Adrenal gland (tissue), 12 donors: ENCODE results near the gene RGS3. TPM values are rescaled to one million over a fixed set of nuclear protein-coding genes. Genes with fewer than 3 reads are reported as not detected.
A peak's percentile ranks its signal among the peaks of the same experiment; 100 is the strongest.

Source experiments
- DNase-seq, 7 donors: peaks; one replicate each; pipeline ENCODE4 v3.0.0-alpha.2; 2019 to 2020
- H3K27ac ChIP-seq, 5 donors: fragments of 200-600 bp; sonication (generic) in 4 of 5; 1 replicate in 3 of 5; 2 replicates in 2 of 5; pipeline versions ENCODE4 v1.5.1 to v1.8.0; 2016 to 2020; ENCODE audit warnings: mild to moderate bottlenecking in 1 of 5
- H3K27me3 ChIP-seq: fragments of 200-600 bp; 2 replicates; pipeline ENCODE4 v1.8.0; 2021
- H3K36me3 ChIP-seq, 2 donors: fragments of 200-600 bp; replicated peaks in 1 of 2; 1 replicate in 1 of 2; 2 replicates in 1 of 2; pipeline versions ENCODE4 v1.5.1 to v1.8.0; 2018 to 2022
- H3K4me1 ChIP-seq, 2 donors: fragments of 200-600 bp; replicated peaks in 1 of 2; 1 replicate in 1 of 2; 2 replicates in 1 of 2; pipeline versions ENCODE4 v1.5.1 to v1.8.0; 2018 to 2021
- H3K4me3 ChIP-seq, 4 donors: fragments of 200-600 bp; sonication (generic) in 3 of 4; one replicate each; pipeline ENCODE4 v1.5.1; 2016 to 2018
- H3K9me3 ChIP-seq, 3 donors: fragments of 200-600 bp; sonication (generic) in 1 of 3; replicated peaks in 1 of 3; 1 replicate in 2 of 3; 2 replicates in 1 of 3; pipeline versions ENCODE4 v1.5.1 to v1.8.0; 2016 to 2021
- POLR2A ChIP-seq, 2 donors: fragments of 450-650 bp; IDR thresholded peaks; one replicate each; pipeline ENCODE4 v1.6.1; 2017; ENCODE audit warnings: antibody characterized with exemption in 2 of 2, mild to moderate bottlenecking in 2 of 2, moderate library complexity in 1 of 2
- WGBS, 4 donors: extraction: QIAGEN DNeasy Blood & Tissue Kit in 2 of 4; methylation state at CpG; one replicate each; pipeline versions ENCODE4 v1.1.5 to v1.1.7; 2013 to 2017; 5-methylcytosine and 5-hydroxymethylcytosine counted together
- intact Hi-C, 2 donors: fragments of 100-400 bp; cut with DNase I; formaldehyde crosslinking; loops; one replicate each; pipeline versions ENCODE4 v1.14.1 to v1.15.0; 2022 to 2023
- polyA plus RNA-seq, 3 donors: library from polyadenylated mRNA; stranded (reverse); fragments of 200-250 nt in 2 of 3; fragments of 350-450 nt in 1 of 3; fragmentation: Illumina TruSeq in 1 of 3; extraction: RNeasy Lipid Tissue Mini Kit (QIAGEN cat#74804) in 1 of 3; gene quantifications; one replicate each; pipeline ENCODE4 v1.2.3, GENCODE V29; 2013 to 2014
- total RNA-seq, 9 donors: library from RNA; depleted of rRNA in 4 of 9; stranded (reverse); fragments of >200 nt in 4 of 9; fragments of 120-200 nt in 1 of 9; fragmentation: NEBNext Ultra II Directional in 1 of 9; extraction: Animal tissue kit (Norgen Biotek cat#: 25700) in 1 of 9; gene quantifications; one replicate each; pipeline versions ENCODE4 v1.1.0 to v1.2.4, GENCODE V29; 2013 to 2023
- TF ChIP-seq, protein P1 (sequence below), 6 experiments: fragments of 450-650 bp in 4 of 6; fragments of 200-600 bp in 2 of 6; sonication (generic) in 1 of 6; IDR thresholded peaks; 1 replicate in 5 of 6; 2 replicates in 1 of 6; pipeline versions ENCODE4 v1.5.1 to v1.8.0; 2016 to 2021; ENCODE audit warnings: antibody characterized with exemption in 6 of 6, mild to moderate bottlenecking in 2 of 6, moderate library complexity in 1 of 6
- donor health status: healthy with polysubstance abuse.
- donor health status: Bipolar disorder and iron deficiency.
- donor health status: DM: yes; HTN: yes; CAD: no.
- donor health status: DM: no; HTN: no; CAD: no.
- donor health status: DM: no; HTN: no; CAD: no.
- donor health status: DM: yes; HTN: yes; CAD: no.

Gene RGS3
- total and polyA plus RNA-seq, 12 donors = 34.5 to 126 (median 65.6) TPM

DNA sequence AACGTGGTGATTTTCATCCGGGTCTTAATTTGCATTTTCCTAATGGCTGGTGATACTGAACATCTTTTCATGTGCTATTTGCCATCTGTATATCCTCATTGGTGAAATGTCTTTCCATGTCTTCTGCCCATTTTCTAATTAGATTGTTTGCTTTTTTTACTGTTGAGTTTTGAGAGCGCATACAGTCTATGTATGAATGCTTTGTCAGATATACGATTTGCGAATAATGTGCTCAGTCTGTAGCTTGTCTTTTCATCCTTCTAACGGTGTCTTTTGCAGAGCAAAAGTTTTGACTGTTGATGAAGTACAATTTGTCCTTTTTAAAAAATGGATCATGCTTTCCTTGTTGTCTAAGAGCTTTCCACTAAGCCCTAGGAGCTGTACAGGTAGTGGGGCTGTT, 143.0 kb downstream of the RGS3 start:
- Histone ChIP-seq H3K27me3 (no peaks in the 10 kb centered on the region), H3K4me1 (peaks cover 8 to 35% of the 10 kb centered on the region in 2 donors)
- 84 to 91% (median 88%) methylated on average over 6 of the region's 6 CpGs for WGBS, 4 donors

DNA sequence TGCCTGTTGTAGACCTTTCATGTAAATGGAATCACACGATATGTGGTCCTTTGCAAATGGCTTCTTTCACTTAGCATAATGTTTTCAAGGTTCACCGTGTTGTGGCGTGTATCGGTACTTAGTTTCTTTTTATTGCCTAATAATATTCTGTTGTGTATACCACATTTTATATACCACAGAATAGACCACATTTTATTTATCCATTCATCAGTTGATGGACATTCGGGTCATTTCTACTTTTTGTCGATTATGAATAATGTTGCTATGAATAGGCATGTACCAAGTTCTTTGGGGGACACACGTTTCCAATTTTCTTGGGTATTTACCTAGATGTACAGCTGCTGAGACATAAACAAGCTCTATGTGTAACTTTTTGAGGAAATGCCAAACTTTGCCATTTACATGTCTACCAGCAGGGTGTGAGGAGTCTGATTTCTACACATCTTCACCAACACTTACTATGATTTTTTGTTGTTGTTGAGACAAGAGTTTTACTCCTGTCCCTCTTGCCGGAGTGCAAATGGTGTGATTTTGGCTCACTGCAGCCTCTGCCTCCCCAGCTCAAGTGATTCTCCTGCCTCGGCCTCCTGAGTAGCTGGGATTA, 144.7 kb downstream of the RGS3 start:
- 93 to 99% (median 95%) methylated on average over 9 of the region's 9 CpGs for WGBS, 4 donors
- TF ChIP-seq, protein P1, sequence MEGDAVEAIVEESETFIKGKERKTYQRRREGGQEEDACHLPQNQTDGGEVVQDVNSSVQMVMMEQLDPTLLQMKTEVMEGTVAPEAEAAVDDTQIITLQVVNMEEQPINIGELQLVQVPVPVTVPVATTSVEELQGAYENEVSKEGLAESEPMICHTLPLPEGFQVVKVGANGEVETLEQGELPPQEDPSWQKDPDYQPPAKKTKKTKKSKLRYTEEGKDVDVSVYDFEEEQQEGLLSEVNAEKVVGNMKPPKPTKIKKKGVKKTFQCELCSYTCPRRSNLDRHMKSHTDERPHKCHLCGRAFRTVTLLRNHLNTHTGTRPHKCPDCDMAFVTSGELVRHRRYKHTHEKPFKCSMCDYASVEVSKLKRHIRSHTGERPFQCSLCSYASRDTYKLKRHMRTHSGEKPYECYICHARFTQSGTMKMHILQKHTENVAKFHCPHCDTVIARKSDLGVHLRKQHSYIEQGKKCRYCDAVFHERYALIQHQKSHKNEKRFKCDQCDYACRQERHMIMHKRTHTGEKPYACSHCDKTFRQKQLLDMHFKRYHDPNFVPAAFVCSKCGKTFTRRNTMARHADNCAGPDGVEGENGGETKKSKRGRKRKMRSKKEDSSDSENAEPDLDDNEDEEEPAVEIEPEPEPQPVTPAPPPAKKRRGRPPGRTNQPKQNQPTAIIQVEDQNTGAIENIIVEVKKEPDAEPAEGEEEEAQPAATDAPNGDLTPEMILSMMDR (IDR thresholded peaks at IDR 0.05) = no peak
- TF ChIP-seq POLR2A (IDR thresholded peaks at IDR 0.05) = no peak
- H3K27me3 ChIP-seq = no peaks in the 10 kb centered on the region
- H3K36me3 ChIP-seq = no peaks in the 10 kb centered on the region
- no peak overlapping the region for H3K27ac ChIP-seq
- no peaks in the 10 kb centered on the region for H3K9me3 ChIP-seq
- intact Hi-C loops = no loop called here
- H3K4me3 ChIP-seq = no peak overlapping the region
- no peak for DNase-seq
- peaks cover 8 to 18% of the 10 kb centered on the region in 2 donors for H3K4me1 ChIP-seq

More for the DNA sequence above, 143.0 kb downstream of the RGS3 start:
- Histone ChIP-seq H3K27ac (no peak overlapping the region), H3K36me3 (no peaks in the 10 kb centered on the region), H3K9me3 (no peaks in the 10 kb centered on the region), H3K4me3 (no peak overlapping the region)
- DNase-seq = no peak
- intact Hi-C loops = no loop called here
- TF ChIP-seq, protein P1 (IDR thresholded peaks at IDR 0.05) = no peak
- no peak for TF ChIP-seq POLR2A (IDR thresholded peaks at IDR 0.05)

DNA sequence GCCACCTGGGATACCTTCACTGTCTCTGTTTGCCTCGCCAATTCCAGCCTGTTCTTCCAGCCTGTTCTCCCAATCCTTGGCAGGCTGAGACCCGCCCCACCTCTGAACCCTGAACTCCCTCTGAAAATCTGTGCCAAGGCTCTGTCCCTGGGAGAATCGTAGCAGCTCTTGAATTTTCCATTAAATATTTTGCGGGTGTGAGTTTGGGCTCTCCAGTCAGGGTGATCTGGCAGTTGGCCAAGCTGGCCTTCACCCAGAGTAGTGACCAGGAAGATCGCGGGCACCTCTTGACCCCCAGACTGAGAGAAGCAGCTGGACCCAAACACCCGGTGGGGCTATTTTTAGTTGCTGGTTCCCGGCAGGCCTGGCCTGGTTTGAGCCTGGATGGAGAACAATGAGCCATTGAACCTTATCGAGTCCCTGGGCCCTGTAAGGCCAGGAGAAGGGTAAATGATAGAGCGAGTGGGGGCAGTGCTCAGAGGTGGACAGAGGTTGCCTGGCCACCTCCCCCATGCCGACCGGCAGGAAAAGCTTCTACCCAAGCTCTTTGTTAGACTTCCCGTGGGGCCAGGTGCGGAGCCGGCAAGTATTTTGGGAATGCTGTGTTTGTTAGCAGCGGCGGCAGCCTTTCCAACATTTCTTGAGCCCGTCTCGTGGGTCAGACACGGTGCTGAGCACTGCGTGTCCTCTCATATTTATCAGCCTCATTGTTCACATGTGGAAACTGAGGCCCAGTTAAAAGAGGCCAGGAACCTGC, 146.2 kb downstream of the RGS3 start:
- Histone ChIP-seq H3K27ac (peak overlapping the region in 4 of 5 donors; percentile 34 to 88 (median 64)), H3K4me1 (peaks cover 8 to 18% of the 10 kb centered on the region in 2 donors), H3K36me3 (no peaks in the 10 kb centered on the region)

DNA sequence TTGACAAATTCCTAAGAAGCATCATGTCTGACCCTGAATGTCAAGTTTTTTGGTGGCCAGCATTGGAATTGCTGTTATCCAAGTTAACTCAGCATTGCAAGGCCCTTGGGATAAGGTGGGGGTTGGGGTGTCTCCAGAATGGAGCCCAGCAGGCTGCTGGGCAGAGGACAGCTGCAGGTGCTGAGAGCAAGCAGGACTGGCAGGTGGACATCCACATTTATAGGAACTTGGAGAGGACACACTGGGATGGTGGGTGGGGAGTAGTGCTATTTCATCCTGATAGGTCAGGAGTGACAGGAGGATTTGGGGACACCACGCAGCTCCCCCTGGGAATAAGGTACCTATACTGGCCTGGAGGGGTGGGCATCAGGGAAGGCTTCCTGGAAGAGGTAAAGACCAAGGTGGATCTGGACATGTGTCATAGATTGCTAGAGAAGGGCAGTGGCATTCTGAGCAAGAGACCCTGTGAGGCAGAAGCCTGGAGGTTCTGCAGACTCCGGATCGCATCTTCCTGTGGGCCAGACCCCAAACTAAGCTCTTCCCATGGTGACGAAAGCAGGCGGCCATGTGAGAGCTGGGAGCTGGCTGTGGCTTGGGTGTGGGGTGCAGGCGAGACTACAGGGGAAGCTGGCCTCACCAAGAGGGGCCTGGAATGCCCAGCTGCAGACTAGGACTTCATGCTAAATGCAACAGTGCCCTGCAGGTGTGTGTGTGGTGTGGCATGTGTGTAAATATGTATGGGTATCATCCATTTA, 148.1 kb downstream of the RGS3 start:
- no peak for DNase-seq
- H3K27me3 ChIP-seq = no peaks in the 10 kb centered on the region
- no peak overlapping the region for H3K4me3 ChIP-seq
- H3K36me3 ChIP-seq = no peaks in the 10 kb centered on the region
- intact Hi-C loops = no loop called here
- H3K9me3 ChIP-seq = no peaks in the 10 kb centered on the region
- WGBS, 4 donors = 91 to 95% (median 94%) methylated on average over 4 to 6 of the region's 6 CpGs
- H3K4me1 ChIP-seq = peaks cover 8 to 30% of the 10 kb centered on the region in 2 donors
- H3K27ac ChIP-seq = no peak overlapping the region
- TF ChIP-seq, protein P1 (IDR thresholded peaks at IDR 0.05) = no peak
- no peak for TF ChIP-seq POLR2A (IDR thresholded peaks at IDR 0.05)

More for the DNA sequence above, 146.2 kb downstream of the RGS3 start:
- peak; percentile 79 to 97 (median 94) for DNase-seq
- no peak overlapping the region for H3K4me3 ChIP-seq
- no peaks in the 10 kb centered on the region for H3K9me3 ChIP-seq
- intact Hi-C loops = no loop called here
- 37 to 53% (median 49%) methylated on average over 18 to 21 of the region's 21 CpGs for WGBS, 4 donors
- TF ChIP-seq POLR2A (IDR thresholded peaks at IDR 0.05) = no peak
- no peaks in the 10 kb centered on the region for H3K27me3 ChIP-seq
